ENCODE data around the gene MB.

The MB gene

DNA sequence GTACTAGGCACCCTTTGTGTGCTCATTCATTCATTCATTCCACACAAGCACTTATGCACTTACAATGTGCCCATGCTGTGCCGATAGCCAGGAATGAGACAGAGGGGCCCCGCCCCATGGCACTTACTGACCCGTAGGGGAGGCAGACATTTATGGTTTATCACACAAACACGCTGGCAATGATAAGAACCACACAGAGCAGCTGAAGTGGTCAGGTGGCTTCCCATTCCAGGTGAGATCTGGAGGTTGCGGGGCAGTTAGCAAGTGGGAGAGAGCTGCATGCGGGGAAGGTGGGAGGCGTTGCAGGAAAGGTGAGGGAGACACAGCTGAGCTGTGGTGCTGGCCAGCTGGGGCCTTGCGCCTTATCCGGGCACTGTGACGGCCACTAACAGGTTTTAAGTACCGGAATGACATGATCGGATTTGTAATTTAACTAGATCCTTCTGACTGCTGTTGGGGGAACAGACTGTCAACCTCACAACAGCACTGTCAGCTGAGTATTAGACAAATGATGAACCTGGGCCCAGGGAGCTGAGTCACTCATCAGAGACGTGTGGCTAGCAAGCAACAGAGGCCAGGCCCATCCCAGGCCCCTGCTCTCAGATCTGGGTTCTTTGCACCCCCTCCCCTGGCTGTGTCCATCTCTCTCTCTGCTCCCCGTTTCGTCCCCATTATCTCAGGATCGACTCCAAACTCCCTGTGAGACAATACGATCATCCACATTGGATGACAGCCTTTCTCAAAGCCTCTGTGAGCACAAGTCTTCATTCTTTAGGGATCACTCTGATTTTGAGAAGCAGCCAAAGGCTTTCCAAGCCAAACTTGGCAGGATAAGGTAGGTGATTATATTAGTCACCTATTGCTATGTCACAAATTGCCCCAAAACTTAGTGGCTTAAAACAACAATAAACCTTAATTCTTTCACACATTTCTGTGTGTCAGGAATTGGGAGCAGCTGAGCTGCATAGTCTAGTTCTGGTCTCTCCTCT, 48.1 kb downstream of the MB start:
- H3K27ac Mint-ChIP-seq = no peak overlapping the region

DNA sequence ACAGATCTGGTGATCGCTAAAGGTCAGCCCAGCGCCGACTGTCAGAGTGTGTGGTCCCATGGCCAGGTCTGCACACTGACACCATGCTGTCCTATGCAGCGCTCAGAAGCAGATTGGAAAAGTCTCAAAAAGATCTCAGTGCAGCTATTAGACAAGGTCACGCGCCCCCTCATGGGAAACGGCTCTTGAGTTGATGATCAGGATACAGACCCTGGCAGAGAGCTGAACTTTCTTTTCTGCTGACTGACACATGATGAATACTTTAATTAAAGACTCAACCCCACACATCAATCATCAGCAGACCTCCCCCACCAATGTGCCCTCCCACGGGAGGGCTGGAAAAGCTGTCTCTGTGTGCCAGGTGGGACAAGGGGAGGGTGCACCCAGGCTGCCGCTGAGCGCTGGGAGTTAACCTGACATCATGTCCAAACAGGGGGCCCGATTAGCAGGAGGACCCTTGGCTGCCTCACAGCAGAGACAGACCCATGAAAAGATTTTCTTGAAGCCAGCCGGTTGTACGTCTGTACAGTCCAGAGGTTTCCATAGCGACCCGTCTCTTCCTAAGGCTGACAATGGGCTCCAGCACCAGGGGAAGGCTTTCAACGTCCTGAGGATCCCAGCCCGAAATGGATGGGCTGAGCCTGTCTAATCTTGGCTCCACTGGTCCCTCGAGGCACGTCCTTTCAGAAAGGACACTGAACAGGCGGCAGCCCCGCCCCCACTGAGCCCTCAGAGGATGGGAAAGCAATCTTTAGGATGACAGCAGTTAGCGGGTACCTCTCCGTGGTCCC, 49.6 kb downstream of the MB start:
- TF ChIP-seq, protein P1, sequence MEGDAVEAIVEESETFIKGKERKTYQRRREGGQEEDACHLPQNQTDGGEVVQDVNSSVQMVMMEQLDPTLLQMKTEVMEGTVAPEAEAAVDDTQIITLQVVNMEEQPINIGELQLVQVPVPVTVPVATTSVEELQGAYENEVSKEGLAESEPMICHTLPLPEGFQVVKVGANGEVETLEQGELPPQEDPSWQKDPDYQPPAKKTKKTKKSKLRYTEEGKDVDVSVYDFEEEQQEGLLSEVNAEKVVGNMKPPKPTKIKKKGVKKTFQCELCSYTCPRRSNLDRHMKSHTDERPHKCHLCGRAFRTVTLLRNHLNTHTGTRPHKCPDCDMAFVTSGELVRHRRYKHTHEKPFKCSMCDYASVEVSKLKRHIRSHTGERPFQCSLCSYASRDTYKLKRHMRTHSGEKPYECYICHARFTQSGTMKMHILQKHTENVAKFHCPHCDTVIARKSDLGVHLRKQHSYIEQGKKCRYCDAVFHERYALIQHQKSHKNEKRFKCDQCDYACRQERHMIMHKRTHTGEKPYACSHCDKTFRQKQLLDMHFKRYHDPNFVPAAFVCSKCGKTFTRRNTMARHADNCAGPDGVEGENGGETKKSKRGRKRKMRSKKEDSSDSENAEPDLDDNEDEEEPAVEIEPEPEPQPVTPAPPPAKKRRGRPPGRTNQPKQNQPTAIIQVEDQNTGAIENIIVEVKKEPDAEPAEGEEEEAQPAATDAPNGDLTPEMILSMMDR (IDR thresholded peaks at IDR 0.05) = no peak
- no peaks in the 10 kb centered on the region for H3K36me3 Mint-ChIP-seq (ENCODE audit: low read depth)
- peaks cover 67% of the 10 kb centered on the region for H3K4me1 Mint-ChIP-seq
- no peak overlapping the region for H3K27ac Mint-ChIP-seq
- no peak for DNase-seq
- H3K4me3 Mint-ChIP-seq = no peak overlapping the region
- no peaks in the 10 kb centered on the region for H3K9me3 Mint-ChIP-seq
- H3K27me3 Mint-ChIP-seq (ENCODE audit: low read depth, poor library complexity) = peaks cover 14% of the 10 kb centered on the region

More for the DNA sequence above, 48.1 kb downstream of the MB start:
- Mint-ChIP-seq H3K27me3 (ENCODE audit: low read depth, poor library complexity) (peaks cover 15% of the 10 kb centered on the region), H3K9me3 (no peaks in the 10 kb centered on the region), H3K36me3 (ENCODE audit: low read depth) (no peaks in the 10 kb centered on the region), H3K4me3 (no peak overlapping the region), H3K4me1 (peaks cover 64% of the 10 kb centered on the region)
- TF ChIP-seq, protein P1 (IDR thresholded peaks at IDR 0.05) = no peak
- no peak for DNase-seq

DNA sequence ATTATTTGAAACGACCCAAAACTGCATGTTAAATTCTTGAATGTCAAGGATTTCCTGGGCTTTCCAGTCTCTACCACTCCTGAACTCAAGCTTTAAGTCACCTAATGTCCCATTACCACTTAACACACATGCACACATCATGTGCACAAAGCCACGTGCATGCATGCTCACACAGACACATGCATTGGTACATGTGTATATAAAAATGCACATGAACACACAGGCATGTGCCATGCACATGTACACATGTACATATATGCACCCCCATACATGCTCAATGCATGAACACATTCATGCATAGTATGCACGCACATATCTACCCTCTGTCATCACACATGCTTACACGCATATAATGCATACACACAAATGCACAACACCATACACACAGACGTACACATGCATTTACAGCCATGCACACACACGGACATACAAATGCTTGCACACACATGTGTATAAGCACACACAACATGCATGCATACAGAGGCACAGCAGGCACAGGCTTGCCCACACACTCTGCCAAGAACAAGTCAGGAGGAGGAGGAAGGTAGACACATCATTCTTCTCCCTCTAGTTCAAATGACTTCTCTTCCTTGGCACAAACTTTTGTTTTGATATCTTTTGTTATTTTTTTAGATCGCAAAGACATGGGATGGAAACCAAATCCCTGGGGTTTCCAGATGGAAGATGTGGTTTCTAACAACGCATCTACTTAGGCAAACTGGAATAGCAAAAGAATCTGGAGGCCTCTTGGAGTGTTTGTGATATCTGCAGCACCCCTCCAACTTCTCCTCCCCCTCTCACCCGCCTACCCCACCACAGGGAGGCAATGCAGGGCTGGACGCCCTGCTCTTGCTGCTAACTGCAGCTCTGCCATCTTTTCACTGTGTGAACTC, 51.9 kb downstream of the MB start:
- TF ChIP-seq, protein P1 (IDR thresholded peaks at IDR 0.05) = no peak
- Mint-ChIP-seq H3K4me3 (no peak overlapping the region), H3K27me3 (ENCODE audit: low read depth, poor library complexity) (peaks cover 18% of the 10 kb centered on the region), H3K4me1 (peaks cover 78% of the 10 kb centered on the region), H3K36me3 (ENCODE audit: low read depth) (no peaks in the 10 kb centered on the region), H3K27ac (no peak overlapping the region), H3K9me3 (no peaks in the 10 kb centered on the region)
- DNase-seq = no peak

DNA sequence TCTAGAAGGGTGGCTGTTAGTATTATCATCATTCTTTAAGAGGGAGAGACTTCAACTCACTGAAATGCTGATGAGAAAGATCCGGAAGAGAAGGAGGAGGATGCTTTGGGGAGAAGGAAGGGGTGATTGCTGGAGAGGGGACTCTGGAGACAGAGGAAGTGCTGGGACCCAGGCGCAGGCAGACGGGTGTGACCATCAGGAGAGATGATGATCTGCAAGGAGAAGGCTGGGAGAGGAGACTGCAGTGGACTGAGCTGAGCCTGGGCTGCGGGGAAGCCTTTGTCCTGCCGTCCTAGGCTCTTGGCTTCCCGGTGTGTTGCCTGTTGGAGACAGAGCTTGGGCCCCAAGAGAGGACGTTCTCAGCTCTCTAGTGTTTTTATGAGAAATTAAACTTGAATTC, 53.9 kb downstream of the MB start:
- H3K4me1 Mint-ChIP-seq = peaks cover 71% of the 10 kb centered on the region
- H3K4me3 Mint-ChIP-seq = no peak overlapping the region
- H3K36me3 Mint-ChIP-seq (ENCODE audit: low read depth) = no peaks in the 10 kb centered on the region
- peaks cover 18% of the 10 kb centered on the region for H3K27me3 Mint-ChIP-seq (ENCODE audit: low read depth, poor library complexity)
- no peak overlapping the region for H3K27ac Mint-ChIP-seq
- no peak for DNase-seq
- no peaks in the 10 kb centered on the region for H3K9me3 Mint-ChIP-seq
- TF ChIP-seq, protein P1 (IDR thresholded peaks at IDR 0.05) = no peak

DNA sequence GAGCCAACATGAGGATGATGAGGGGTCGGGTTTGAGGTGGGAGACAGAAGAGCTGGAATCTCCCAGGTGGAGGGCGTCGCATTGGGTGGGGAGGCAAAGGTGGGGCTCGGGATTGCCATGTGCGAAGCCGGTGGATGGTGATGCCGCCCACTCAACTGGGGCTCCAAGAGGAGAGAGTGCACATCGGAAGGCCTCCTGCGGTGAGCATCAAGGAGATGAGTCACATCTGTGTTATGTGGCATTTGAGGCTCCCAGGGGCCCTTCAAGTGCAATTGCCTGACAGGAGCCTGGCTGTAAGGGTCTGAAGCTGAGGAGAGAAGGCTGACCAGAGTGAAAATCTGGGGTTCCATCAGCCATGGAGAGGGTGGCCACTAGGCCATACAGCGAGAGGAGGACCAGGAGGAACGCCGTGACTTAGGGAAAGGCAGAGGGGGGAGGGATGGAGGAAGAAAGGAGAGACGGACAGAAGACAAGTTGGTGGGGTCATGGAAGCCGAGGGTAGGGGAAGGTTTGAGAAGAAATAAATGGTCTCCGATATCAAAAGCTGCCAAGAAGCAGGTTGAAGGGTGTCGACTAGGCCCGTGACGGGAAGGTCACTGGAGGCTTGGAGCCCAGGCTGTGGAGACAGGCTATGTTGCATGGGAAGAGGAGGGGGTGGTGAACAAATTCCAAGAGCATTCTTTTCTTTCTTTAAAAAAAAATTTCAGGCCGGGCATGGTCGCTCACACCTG, 55.2 kb downstream of the MB start:
- Mint-ChIP-seq H3K27ac (no peak overlapping the region), H3K4me3 (no peak overlapping the region), H3K36me3 (ENCODE audit: low read depth) (no peaks in the 10 kb centered on the region), H3K9me3 (no peaks in the 10 kb centered on the region), H3K4me1 (peaks cover 70% of the 10 kb centered on the region), H3K27me3 (ENCODE audit: low read depth, poor library complexity) (peaks cover 15% of the 10 kb centered on the region)
- TF ChIP-seq, protein P1 (IDR thresholded peaks at IDR 0.05) = no peak
- DNase-seq = no peak
